Measurements from ENCODE around the gene ZNRF4. TPM values are rescaled to one million over a fixed set of nuclear protein-coding genes. Genes with fewer than 3 reads are reported as not detected.

ZNRF4 gene
- total RNA-seq, 2 experiments from 2014 or later: not detected

DNA sequence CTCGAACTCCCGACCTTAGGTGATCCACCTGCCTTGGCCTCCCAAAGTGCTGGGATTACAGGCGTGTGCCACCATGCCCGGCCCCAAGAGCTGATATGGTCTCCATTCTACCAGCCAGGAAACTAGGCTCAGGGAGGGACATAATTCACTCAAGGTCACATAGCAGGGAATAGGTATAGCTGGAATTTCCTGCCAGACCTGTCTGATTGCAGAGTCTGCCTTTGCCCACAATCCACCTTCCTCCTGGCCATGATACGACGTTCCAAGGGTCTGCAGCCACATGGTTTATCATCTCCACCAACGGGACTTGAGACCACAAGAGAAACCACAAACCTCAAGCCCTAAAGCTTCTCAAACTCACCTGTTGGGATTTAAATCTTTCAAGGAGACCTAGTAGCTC is 32.0 kb downstream of the ZNRF4 start:
- Mint-ChIP-seq H3K4me3 (no peak overlapping the region), H3K4me1 (no peaks in the 10 kb centered on the region), H3K36me3 (ENCODE audit: low read depth) (no peaks in the 10 kb centered on the region), H3K27ac (no peak overlapping the region), H3K9me3 (no peaks in the 10 kb centered on the region), H3K27me3 (peaks cover 11% of the 10 kb centered on the region)
- no peak for DNase-seq
- ChIA-PET CTCF (no interaction called here), POLR2A (no interaction called here)

DNA sequence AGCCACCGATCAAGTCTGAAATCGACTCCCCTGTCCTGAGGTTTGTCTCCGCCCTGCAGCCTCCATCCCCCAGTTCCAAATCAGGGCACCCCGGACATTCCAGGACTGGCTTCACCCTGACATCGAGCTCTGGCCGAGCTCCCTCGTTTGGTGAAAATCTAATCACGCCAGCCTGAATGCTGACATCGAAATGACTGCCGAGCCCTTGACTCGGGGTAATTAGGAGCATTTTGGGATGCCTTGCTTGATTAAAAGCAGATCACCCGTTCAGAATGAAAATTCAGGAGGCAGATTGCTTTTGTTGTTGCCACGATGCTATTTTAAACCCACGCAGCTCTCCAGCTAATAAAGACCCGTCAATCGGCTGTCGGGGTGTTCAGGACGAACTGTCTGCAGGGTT is 34.3 kb downstream of the ZNRF4 start:
- Mint-ChIP-seq H3K9me3 (no peaks in the 10 kb centered on the region), H3K36me3 (ENCODE audit: low read depth) (no peaks in the 10 kb centered on the region), H3K4me3 (no peak overlapping the region), H3K27ac (no peak overlapping the region), H3K4me1 (no peaks in the 10 kb centered on the region), H3K27me3 (peaks cover 19% of the 10 kb centered on the region)
- no peak for DNase-seq
- ChIA-PET POLR2A (no interaction called here), CTCF (interaction anchor here (0.5 to 1.3 kb wide), 2 partner anchors 14 to 94 kb away, joined by 3 to 4 read pairs; no protein-coding TSS in a partner anchor)

DNA sequence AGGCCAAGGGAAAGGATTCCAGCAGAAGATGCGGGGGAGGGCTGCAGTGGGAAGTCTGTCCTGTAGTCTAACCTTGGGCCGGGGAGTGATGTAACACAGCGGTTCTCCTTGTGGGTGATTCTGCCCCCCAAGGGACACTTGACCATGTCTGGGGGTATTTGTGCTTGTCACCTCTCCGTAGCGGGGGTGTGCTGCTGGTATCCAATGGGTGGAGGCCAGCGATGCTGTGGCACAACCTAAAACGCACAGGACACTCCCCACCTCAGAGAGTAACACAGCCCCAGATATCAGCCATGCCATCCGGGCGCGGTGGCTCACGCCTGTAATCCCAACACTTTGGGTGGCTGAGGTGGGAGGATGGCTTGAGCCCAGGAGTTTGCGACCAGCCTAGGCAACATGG is 36.3 kb downstream of the ZNRF4 start:
- H3K4me3 Mint-ChIP-seq: no peak overlapping the region
- no peaks in the 10 kb centered on the region for H3K4me1 Mint-ChIP-seq
- no peak for DNase-seq
- no peak overlapping the region for H3K27ac Mint-ChIP-seq
- ChIA-PET POLR2A (no interaction called here), CTCF (no interaction called here)
- H3K36me3 Mint-ChIP-seq (ENCODE audit: low read depth): no peaks in the 10 kb centered on the region
- no peaks in the 10 kb centered on the region for H3K9me3 Mint-ChIP-seq
- peaks cover 18% of the 10 kb centered on the region for H3K27me3 Mint-ChIP-seq

DNA sequence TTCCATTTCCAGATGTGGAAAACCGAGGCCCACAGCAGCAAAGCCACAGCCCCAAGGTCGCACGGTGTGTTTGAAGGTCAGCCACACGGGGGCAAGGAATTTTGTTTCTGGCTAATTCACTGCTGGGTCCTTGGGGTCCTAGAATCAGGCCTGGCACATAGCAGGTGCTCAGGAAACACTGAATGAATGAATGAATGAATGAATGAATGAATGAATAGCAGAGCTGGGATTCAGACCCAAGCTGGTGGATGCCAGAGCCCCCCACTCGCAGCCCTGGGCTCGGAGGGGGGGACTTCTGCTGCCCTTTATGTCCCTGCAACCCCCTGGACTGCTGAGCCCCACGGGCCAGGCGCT is 37.0 kb downstream of the ZNRF4 start:
- H3K9me3 Mint-ChIP-seq: no peaks in the 10 kb centered on the region
- no peaks in the 10 kb centered on the region for H3K36me3 Mint-ChIP-seq (ENCODE audit: low read depth)
- no peak overlapping the region for H3K27ac Mint-ChIP-seq
- POLR2A ChIA-PET: no interaction called here
- no peak overlapping the region for H3K4me3 Mint-ChIP-seq
- H3K27me3 Mint-ChIP-seq: peaks cover 18% of the 10 kb centered on the region
- CTCF ChIA-PET: no interaction called here
- H3K4me1 Mint-ChIP-seq: no peaks in the 10 kb centered on the region
- DNase-seq: no peak

DNA sequence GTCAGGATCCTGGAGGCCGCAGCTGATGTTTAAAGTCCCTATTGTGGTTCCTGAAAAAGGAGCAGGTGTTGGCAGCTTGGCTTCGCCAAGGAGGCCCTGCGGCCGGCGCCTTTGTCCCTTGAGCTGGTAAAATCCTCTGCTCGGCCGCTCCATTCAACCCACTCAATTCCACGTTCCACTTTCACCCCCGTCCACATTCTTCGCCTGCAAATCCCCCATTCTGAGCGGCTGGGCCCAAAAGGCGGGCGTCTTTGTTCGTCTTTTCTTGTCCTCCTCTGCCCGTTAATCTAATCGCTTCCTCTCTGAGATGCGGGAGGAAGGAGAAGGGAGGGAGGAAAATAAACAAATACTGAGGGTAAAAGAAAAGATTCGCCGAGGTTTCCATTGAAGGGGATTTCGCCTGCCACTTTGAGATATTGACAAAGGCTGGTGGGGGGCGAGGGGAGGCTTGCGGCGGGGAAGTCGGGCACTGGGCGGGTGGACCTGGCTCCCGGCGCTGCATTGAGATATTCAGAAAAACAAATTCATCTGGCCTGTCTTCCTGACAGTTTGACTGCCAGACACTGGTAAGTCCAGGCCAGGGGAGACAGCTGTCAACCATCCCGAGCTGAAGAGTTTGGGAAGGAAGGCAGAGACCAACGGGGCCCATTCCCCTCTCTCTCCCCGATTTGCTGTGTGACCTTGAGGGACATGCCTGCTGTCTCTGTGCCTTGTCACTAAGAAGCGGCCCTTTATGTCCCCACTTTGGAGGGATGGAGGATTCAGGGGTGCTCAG is 37.6 kb downstream of the ZNRF4 start:
- H3K27me3 Mint-ChIP-seq: peaks cover 18% of the 10 kb centered on the region
- no peaks in the 10 kb centered on the region for H3K9me3 Mint-ChIP-seq
- no peak overlapping the region for H3K27ac Mint-ChIP-seq
- no peaks in the 10 kb centered on the region for H3K36me3 Mint-ChIP-seq (ENCODE audit: low read depth)
- DNase-seq: no peak
- H3K4me1 Mint-ChIP-seq: no peaks in the 10 kb centered on the region
- no peak overlapping the region for H3K4me3 Mint-ChIP-seq
- ChIA-PET CTCF (no interaction called here), POLR2A (no interaction called here)

DNA sequence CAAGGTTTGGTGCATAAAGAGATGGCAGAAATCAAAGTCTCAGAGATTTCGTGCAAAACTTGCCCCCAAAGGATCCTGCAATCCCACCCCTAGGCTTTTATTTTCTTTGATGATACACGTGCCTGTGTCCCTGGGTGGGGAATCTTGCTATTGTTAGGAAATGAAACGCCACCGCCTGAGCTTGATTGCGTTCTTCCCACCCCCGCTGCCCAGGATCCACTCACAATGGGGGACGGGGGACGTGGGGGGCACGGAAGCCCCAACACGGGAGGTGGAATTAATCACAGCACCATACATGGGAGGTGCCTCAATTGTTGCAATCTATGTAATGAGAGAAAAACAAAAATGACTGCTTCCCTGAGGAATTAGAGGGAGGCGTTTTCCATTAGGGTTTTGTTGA is 39.6 kb downstream of the ZNRF4 start:
- CTCF ChIA-PET: interaction anchor here (0.7 kb wide), 1 partner anchor 10 kb away, joined by 3 read pairs; no protein-coding TSS in a partner anchor
- H3K27ac Mint-ChIP-seq: no peak overlapping the region
- peaks cover 21% of the 10 kb centered on the region for H3K27me3 Mint-ChIP-seq
- no peaks in the 10 kb centered on the region for H3K36me3 Mint-ChIP-seq (ENCODE audit: low read depth)
- POLR2A ChIA-PET: no interaction called here
- H3K9me3 Mint-ChIP-seq: peaks cover 4% of the 10 kb centered on the region
- H3K4me3 Mint-ChIP-seq: no peak overlapping the region
- no peak for DNase-seq
- no peaks in the 10 kb centered on the region for H3K4me1 Mint-ChIP-seq

DNA sequence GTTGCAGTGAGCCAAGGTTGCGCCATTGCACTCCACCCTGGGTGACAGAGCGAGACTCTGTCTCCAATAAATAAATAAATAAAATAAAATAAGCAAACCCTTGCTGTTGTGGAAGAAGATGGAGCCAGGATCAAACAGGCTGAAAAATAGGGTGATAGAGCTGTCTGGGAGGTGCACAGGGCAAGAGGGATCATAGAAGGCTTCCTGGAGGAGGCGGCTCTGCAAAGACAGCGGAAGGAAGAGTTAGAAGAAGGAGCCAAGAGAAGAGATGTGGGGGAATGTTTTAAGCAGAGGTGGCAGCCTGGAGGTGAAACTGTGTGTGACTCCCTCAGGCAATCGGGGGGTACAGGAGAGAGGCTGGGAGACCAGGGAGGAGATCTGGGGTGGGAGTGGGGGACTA is 40.6 kb downstream of the ZNRF4 start:
- no peaks in the 10 kb centered on the region for H3K36me3 Mint-ChIP-seq (ENCODE audit: low read depth)
- ChIA-PET CTCF (interaction anchor here (0.6 kb wide), 1 partner anchor 43 kb away, joined by 4 read pairs; no protein-coding TSS in a partner anchor), POLR2A (no interaction called here)
- H3K27me3 Mint-ChIP-seq: peaks cover 21% of the 10 kb centered on the region
- H3K27ac Mint-ChIP-seq: no peak overlapping the region
- H3K9me3 Mint-ChIP-seq: peaks cover 4% of the 10 kb centered on the region
- DNase-seq: no peak
- no peaks in the 10 kb centered on the region for H3K4me1 Mint-ChIP-seq
- no peak overlapping the region for H3K4me3 Mint-ChIP-seq

DNA sequence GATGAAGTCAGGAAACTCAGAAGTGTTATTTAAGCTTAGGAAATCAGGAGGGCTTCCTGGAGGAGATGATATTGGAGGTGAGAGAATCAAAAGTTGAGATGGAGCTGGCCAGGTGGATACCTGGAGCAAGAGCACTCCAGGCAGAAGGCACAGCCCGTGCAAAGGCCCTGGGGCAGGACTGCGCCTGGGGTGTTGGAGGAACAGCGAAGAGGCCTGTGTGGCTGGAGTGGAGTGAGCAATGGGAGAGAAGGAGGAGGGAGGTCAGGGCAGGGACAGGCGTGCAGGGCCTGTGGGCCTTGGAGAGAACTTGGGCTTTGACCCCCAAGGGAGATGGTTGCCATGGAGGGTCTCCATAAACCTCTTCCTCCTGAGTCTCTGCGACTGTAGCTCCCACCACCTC is 42.1 kb downstream of the ZNRF4 start:
- Mint-ChIP-seq H3K4me1 (no peaks in the 10 kb centered on the region), H3K9me3 (peaks cover 8% of the 10 kb centered on the region), H3K27ac (no peak overlapping the region), H3K36me3 (ENCODE audit: low read depth) (no peaks in the 10 kb centered on the region), H3K27me3 (peaks cover 12% of the 10 kb centered on the region), H3K4me3 (no peak overlapping the region)
- POLR2A ChIA-PET: no interaction called here
- CTCF ChIA-PET: no interaction called here
- no peak for DNase-seq

DNA sequence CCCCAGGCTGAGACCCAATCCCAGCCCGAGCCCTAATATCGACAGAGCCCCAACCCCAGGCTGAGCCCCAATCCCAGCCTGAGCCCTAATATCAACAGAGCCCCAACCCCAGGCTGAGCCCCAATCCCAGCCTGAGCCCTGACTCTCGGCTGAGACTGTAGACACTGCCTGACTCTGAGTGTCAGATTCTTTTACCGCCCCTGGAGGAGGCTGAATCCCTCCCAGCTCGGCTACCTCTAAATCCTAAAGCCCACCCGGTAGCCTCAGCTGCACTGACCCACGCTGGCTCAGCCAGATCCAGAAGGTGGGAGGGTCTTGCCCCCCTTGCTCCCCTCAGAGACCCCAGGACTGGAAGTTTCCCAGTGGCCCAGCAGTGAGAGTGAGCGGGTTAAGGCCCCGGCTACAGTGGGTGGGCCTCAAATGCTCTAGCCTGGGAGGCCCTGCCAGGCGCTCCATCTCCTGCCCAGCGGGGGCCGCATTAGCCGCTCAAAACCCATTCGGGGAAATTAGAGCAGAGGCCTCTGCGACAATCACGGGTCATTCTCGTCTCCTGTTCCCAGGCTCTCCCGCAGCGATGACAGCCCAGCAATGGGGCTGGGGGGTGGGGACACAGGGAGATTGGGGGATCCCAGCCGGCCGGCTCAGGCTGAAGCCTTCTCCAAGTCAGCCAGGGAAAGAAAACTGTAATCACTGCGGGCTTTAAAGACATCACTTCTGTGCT is 43.8 kb downstream of the ZNRF4 start:
- H3K27me3 Mint-ChIP-seq: peaks cover 4% of the 10 kb centered on the region
- ChIA-PET POLR2A (no interaction called here), CTCF (no interaction called here)
- no peak for DNase-seq
- H3K9me3 Mint-ChIP-seq: peaks cover 17% of the 10 kb centered on the region
- H3K4me1 Mint-ChIP-seq: no peaks in the 10 kb centered on the region
- no peak overlapping the region for H3K27ac Mint-ChIP-seq
- no peak overlapping the region for H3K4me3 Mint-ChIP-seq
- no peaks in the 10 kb centered on the region for H3K36me3 Mint-ChIP-seq (ENCODE audit: low read depth)

DNA sequence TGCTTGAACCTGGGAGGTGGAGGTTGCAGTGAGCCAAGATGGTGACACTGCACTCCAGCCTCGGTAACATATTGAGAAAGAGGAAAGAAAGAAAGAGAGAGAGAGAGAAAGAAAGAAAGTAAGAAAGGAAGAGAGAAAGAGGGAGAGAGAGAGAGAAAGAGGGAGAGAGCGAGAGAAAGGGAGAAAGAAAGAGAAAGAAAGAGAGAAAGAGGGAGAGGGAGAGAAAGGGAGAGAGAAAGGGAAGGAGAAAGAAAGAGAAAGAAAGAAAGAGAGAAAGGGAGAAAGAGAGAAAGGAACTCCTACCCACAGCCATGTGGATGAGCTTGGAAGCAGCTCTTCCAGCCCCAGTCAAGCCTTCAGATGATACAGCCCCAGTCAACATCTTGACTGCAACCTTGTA is 46.7 kb downstream of the ZNRF4 start:
- no peaks in the 10 kb centered on the region for H3K4me1 Mint-ChIP-seq
- no peaks in the 10 kb centered on the region for H3K36me3 Mint-ChIP-seq (ENCODE audit: low read depth)
- ChIA-PET CTCF (no interaction called here), POLR2A (no interaction called here)
- peaks cover 2% of the 10 kb centered on the region for H3K27me3 Mint-ChIP-seq
- H3K27ac Mint-ChIP-seq: no peak overlapping the region
- peaks cover 26% of the 10 kb centered on the region for H3K9me3 Mint-ChIP-seq
- no peak for DNase-seq
- no peak overlapping the region for H3K4me3 Mint-ChIP-seq

DNA sequence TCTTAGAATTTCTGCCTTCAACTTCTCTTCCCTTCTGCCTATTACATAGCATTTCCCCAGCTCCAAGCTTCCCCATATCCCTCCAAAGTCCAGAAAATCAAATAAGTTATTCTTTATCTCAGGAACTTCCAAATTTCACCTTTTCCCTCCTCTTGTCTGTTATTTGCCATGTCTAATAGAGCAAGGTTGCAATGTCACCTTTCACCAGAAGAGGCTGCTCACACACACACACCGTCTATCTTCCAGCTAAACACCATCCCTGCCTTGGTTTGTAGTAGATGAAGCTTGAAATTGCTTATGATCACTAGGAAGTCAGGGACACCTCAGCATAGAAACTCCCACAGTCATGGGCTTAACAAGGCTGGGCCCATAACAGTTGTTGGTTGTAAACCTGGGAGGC is 48.4 kb downstream of the ZNRF4 start:
- Mint-ChIP-seq H3K27me3 (peaks cover 2% of the 10 kb centered on the region), H3K4me1 (no peaks in the 10 kb centered on the region), H3K4me3 (no peak overlapping the region), H3K36me3 (ENCODE audit: low read depth) (no peaks in the 10 kb centered on the region), H3K27ac (no peak overlapping the region), H3K9me3 (peaks cover 26% of the 10 kb centered on the region)
- DNase-seq: no peak
- POLR2A ChIA-PET: no interaction called here
- CTCF ChIA-PET: interaction anchor here (1.2 kb wide), 1 partner anchor 14 kb away, joined by 3 read pairs; no protein-coding TSS in a partner anchor

DNA sequence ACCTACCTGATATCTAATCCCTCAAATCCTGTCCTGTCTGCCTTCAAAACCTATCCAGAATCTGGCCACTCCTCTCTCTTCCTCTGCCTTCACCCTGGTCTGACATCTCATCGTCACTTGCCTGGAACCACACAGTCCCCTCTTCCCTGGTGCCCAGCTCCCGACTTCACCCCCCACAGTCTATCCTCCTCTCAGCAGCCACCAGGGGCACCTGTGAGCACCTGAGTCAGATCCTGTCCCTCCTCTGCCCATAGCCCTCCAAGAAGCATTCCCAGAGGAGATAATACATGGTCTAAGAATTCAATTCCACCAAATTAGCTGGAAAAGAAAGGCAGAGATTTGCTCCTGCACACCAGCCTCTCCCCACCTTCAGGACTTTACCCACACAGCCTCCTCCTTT is 48.9 kb downstream of the ZNRF4 start:
- peaks cover 2% of the 10 kb centered on the region for H3K27me3 Mint-ChIP-seq
- no peak overlapping the region for H3K4me3 Mint-ChIP-seq
- ChIA-PET POLR2A (no interaction called here), CTCF (interaction anchor here (0.6 kb wide), 1 partner anchor 10 kb away, joined by 3 read pairs; no protein-coding TSS in a partner anchor)
- no peaks in the 10 kb centered on the region for H3K4me1 Mint-ChIP-seq
- no peak for DNase-seq
- no peak overlapping the region for H3K27ac Mint-ChIP-seq
- H3K9me3 Mint-ChIP-seq: peaks cover 26% of the 10 kb centered on the region
- H3K36me3 Mint-ChIP-seq (ENCODE audit: low read depth): no peaks in the 10 kb centered on the region
